GM23248 (cell line): ENCODE measurements around the gene ITPKB. TPM values are rescaled to one million over a fixed set of nuclear protein-coding genes. Genes with fewer than 3 reads are reported as not detected.
A peak's percentile ranks its signal among the peaks of the same experiment; 100 is the strongest.

ENCODE experiments used
- DNase-seq: peaks from one replicate; pipeline ENCODE4 v3.0.0-alpha.2; 2015
- H2AFZ ChIP-seq: fragments of 200-600 bp; sonication (generic); 2 replicates; pipeline ENCODE4 v1.6.1; 2016; ENCODE audit warnings: antibody characterized with exemption
- H3F3A ChIP-seq: fragments of 200-600 bp; sonication (generic); 2 replicates; pipeline ENCODE4 v1.6.1; 2016; ENCODE audit warnings: mild to moderate bottlenecking, antibody characterized with exemption, mixed run types; ENCODE audit not compliant: insufficient read depth
- H3K27ac ChIP-seq: fragments of 200-600 bp; sonication (generic); 2 replicates; pipeline ENCODE4 v1.5.1; 2016; ENCODE audit warnings: mild to moderate bottlenecking
- H3K27me3 ChIP-seq: fragments of 200-600 bp; sonication (generic); replicated peaks from 2 replicates; pipeline ENCODE4 v1.6.1; 2016; ENCODE audit warnings: mild to moderate bottlenecking; ENCODE audit not compliant: insufficient read depth
- H3K36me3 ChIP-seq: fragments of 200-600 bp; sonication (generic); 2 replicates; pipeline ENCODE4 v1.6.1; 2016; ENCODE audit warnings: low read depth, mild to moderate bottlenecking
- H3K4me1 ChIP-seq: fragments of 200-600 bp; sonication (generic); 2 replicates; pipeline ENCODE4 v1.6.1; 2016; ENCODE audit warnings: mild to moderate bottlenecking; ENCODE audit not compliant: insufficient read depth
- H3K4me2 ChIP-seq: fragments of 200-600 bp; sonication (generic); one replicate; pipeline ENCODE4 v1.6.1; 2016; ENCODE audit warnings: mild to moderate bottlenecking; ENCODE audit not compliant: unreplicated experiment
- H3K4me3 ChIP-seq: fragments of 200-600 bp; sonication (generic); 2 replicates; pipeline ENCODE4 v1.5.1; 2016; ENCODE audit warnings: mild to moderate bottlenecking
- H3K79me2 ChIP-seq: fragments of 200-600 bp; sonication (generic); 2 replicates; pipeline ENCODE4 v1.6.1; 2016; ENCODE audit warnings: mild to moderate bottlenecking; ENCODE audit not compliant: insufficient read depth
- H3K9ac ChIP-seq: fragments of 200-600 bp; sonication (generic); 2 replicates; pipeline ENCODE4 v1.6.1; 2016; ENCODE audit warnings: mild to moderate bottlenecking
- H3K9me2 ChIP-seq: fragments of 200-600 bp; sonication (generic); 2 replicates; pipeline ENCODE4 v1.6.1; 2016; ENCODE audit warnings: mixed run types, mild to moderate bottlenecking, moderate library complexity; ENCODE audit not compliant: insufficient read depth
- H3K9me3 ChIP-seq: fragments of 200-600 bp; sonication (generic); one replicate; pipeline ENCODE4 v1.6.1; 2017; ENCODE audit warnings: low read depth
- H4K20me1 ChIP-seq: fragments of 200-600 bp; sonication (generic); 2 replicates; pipeline ENCODE4 v1.6.0; 2016; ENCODE audit not compliant: insufficient read depth
- EZH2 ChIP-seq: fragments of 200-600 bp; sonication (generic); IDR thresholded peaks from 2 replicates; pipeline ENCODE4 v1.6.1; 2018; ENCODE audit warnings: antibody characterized with exemption, mild to moderate bottlenecking; ENCODE audit not compliant: insufficient read depth, poor library complexity, severe bottlenecking
- EZH2phosphoT487 ChIP-seq: fragments of 200-600 bp; sonication (generic); IDR thresholded peaks from 2 replicates; pipeline ENCODE4 v1.6.1; 2018; ENCODE audit warnings: antibody characterized with exemption, moderate library complexity, mild to moderate bottlenecking, low read depth; ENCODE audit not compliant: insufficient read depth
- WGBS, 2 experiments: methylation state at CpG; one replicate each; pipeline ENCODE4 v1.1.6; 2015 to 2017; ENCODE audit warnings: low lambda C conversion rate in 2 of 2, low coverage in 1 of 2; ENCODE audit errors: missing lambda C conversion rate in 2 of 2; 5-methylcytosine and 5-hydroxymethylcytosine counted together
- in situ Hi-C: fragments of 300-500 bp; cut with MboI; formaldehyde crosslinking; loops from 2 replicates; pipeline ENCODE4 v1.15.0; 2020
- polyA plus RNA-seq: library from polyadenylated mRNA; unstranded; fragments of >200 nt; fragmentation: Nextera tagmentation; extraction: Ambion mirVana; gene quantifications from 2 replicates; pipeline ENCODE4 v1.2.1, GENCODE V29; 2016
- total RNA-seq: library from RNA; depleted of rRNA; stranded (reverse); fragments of >200 nt; shearing (Covaris generic); gene quantifications from 2 replicates; pipeline ENCODE4 v1.2.3, GENCODE V29; 2014

ITPKB gene
- total and polyA plus RNA-seq, 2 experiments from 2014 or later = 0.26 to 0.86 TPM

DNA sequence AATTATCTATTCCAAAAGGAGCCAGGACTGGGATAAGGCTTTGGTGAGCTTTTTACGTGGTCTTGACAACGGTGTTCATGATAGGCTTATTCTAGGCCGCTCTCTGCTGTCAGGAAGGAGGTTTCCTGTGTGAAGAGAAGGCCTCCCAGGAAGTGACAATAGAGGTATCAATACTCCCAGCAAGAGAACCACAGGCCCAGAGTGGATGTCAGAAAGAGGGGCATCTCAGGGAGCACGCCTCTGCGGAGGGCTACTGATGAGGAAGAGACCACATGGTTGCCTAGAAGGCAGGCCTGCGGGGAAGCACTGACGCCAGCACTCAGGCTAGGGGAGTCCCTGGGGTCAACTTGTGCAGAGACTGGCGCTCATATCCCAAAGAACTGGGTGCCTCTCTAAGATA is 60.4 kb downstream of the ITPKB start:
- Histone ChIP-seq H3K4me2 (no peak overlapping the region), H3K36me3 (no peaks in the 10 kb centered on the region), H2AFZ (no peak overlapping the region), H3K4me3 (no peak overlapping the region), H3F3A (peaks cover 24% of the 10 kb centered on the region), H3K9me2 (no peaks in the 10 kb centered on the region), H3K9me3 (no peaks in the 10 kb centered on the region), H4K20me1 (no peaks in the 10 kb centered on the region; the same call in 1 of the 2 replicates), H3K27ac (no peak overlapping the region), H3K79me2 (no peaks in the 10 kb centered on the region), H3K4me1 (peaks cover 19% of the 10 kb centered on the region), H3K27me3 (no peaks in the 10 kb centered on the region), H3K9ac (no peak overlapping the region)
- no peak for DNase-seq
- no peak for TF ChIP-seq EZH2phosphoT487
- no peak for TF ChIP-seq EZH2
- 96 to 97% methylated on average over 8 of the region's 8 CpGs for WGBS, 2 experiments
- in situ Hi-C loops = no loop called here

DNA sequence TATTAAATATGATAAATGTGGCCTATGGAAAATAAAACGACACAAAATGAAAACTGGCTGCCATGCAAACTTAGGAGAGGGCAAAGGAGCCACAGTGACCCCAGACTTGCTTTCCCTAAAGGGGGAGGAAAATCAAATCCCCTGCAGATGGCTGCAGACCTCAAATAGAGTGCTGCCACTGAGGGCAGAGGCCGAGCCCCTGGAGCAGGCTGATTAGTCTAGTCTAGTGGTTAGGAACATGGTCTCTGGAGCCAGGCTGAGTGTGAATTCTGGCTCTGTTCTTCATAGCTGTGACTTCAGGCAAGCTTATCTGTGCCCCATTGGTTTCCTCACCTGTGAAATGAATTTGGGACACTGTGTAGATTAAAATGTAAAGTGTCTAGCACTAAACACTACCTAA is 60.8 kb downstream of the ITPKB start:
- H3K9ac ChIP-seq = no peak overlapping the region
- peaks cover 24% of the 10 kb centered on the region for H3F3A ChIP-seq
- no peaks in the 10 kb centered on the region for H3K36me3 ChIP-seq
- H3K4me2 ChIP-seq = no peak overlapping the region
- H3K27ac ChIP-seq = no peak overlapping the region
- no peaks in the 10 kb centered on the region for H3K9me3 ChIP-seq
- no peaks in the 10 kb centered on the region; the same call in 1 of the 2 replicates for H4K20me1 ChIP-seq
- no peaks in the 10 kb centered on the region for H3K27me3 ChIP-seq
- no peak overlapping the region for H3K4me3 ChIP-seq
- no peaks in the 10 kb centered on the region for H3K79me2 ChIP-seq
- in situ Hi-C loops = no loop called here
- TF ChIP-seq EZH2phosphoT487 (no peak), EZH2 (no peak)
- peaks cover 19% of the 10 kb centered on the region for H3K4me1 ChIP-seq
- no peak for DNase-seq
- WGBS, 2 experiments = 60 to 70% methylated on average over 2 of the region's 2 CpGs
- no peaks in the 10 kb centered on the region for H3K9me2 ChIP-seq
- no peak overlapping the region for H2AFZ ChIP-seq

DNA sequence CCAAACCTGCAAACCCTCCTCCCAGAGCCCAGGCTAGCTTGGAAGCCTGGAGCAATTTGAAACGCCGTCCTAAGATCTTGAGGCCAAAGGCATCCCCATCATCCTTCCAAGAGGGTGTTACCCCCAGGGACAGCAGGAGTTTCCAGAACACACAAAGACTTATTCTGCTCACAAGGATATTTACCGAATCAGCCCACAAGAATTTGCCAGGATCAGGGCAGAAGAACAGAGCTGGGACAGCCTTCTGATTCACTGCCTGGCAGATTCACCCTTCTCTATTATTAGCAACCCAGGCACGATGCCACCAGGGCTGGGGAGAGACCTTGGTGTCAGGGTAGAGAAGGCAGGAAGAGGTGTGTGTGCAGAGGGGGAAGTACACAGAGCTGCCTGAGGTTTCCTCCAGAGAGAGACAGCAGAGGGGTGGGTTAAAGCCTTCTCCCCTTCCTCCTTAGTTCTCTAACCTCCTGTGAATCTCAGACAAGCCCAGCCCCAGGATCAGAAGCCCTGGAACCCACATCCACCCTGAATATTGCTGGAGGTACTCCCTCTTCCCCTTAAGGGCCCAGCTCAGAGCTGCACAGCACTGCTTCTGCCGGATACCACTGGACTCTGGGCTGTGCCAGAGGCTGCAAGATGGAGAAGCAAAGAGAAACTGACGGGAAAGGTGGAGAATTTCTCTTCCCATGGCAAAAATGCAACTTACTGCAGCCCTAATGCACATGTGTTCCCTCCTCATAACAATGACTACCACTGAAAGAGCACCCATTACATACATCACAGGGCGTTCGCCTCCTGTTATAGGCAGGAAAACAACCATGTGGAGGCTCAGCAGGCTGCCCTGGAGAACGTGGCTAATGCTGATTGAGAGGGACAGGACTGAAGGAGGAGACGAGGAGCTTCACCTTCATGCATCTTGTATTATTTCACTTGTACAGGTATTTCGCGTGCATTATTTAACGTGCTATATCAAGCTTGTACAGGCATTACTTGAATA is 61.8 kb downstream of the ITPKB start:
- Histone ChIP-seq H3K36me3 (no peaks in the 10 kb centered on the region), H3K9ac (peak overlapping the region; percentile 16), H3K4me2 (peak overlapping the region; percentile 54), H2AFZ (no peak overlapping the region), H3K4me1 (peaks cover 19% of the 10 kb centered on the region), H3K9me3 (no peaks in the 10 kb centered on the region), H3K79me2 (no peaks in the 10 kb centered on the region), H4K20me1 (no peaks in the 10 kb centered on the region; the same call in 1 of the 2 replicates), H3K27ac (peak overlapping the region; percentile 54), H3K9me2 (no peaks in the 10 kb centered on the region), H3F3A (peaks cover 24% of the 10 kb centered on the region), H3K27me3 (no peaks in the 10 kb centered on the region), H3K4me3 (no peak overlapping the region)
- DNase-seq = peak; percentile 97
- 49 to 50% methylated on average over 13 of the region's 13 CpGs for WGBS, 2 experiments
- TF ChIP-seq EZH2 = no peak
- TF ChIP-seq EZH2phosphoT487 = no peak
- in situ Hi-C loops = no loop called here

- TF ChIP-seq EZH2 (no peak), EZH2phosphoT487 (no peak)
- Histone ChIP-seq H4K20me1 (no peaks in the 10 kb centered on the region; the same call in 1 of the 2 replicates), H3K9ac (peak overlapping the region; percentile 16; the same call in 1 of the 2 replicates), H3K9me2 (no peaks in the 10 kb centered on the region), H3K79me2 (no peaks in the 10 kb centered on the region), H3F3A (peaks cover 24% of the 10 kb centered on the region), H3K27me3 (no peaks in the 10 kb centered on the region), H3K4me3 (no peak overlapping the region), H3K4me2 (peak overlapping the region; percentile 54), H2AFZ (no peak overlapping the region), H3K27ac (peak overlapping the region; percentile 54; the same call in 1 of the 2 replicates), H3K36me3 (no peaks in the 10 kb centered on the region), H3K4me1 (peaks cover 19% of the 10 kb centered on the region), H3K9me3 (no peaks in the 10 kb centered on the region)
- peak; percentile 28 for DNase-seq
- WGBS, 2 experiments = 12 to 16% methylated on average over 5 of the region's 5 CpGs
- in situ Hi-C loops = no loop called here
These were observed 62.7 kb downstream of the ITPKB start for GRCh38 chr1:226676381-226676780.
